ENCODE data around the gene CHPF.
A peak's percentile ranks its signal among the peaks of the same experiment; 100 is the strongest.

CHPF gene

GRCh38 chr2:219495531-219496122, 48.0 kb downstream of the CHPF start:
- peak; percentile 1 to 50 (median 20) for DNase-seq

DNA sequence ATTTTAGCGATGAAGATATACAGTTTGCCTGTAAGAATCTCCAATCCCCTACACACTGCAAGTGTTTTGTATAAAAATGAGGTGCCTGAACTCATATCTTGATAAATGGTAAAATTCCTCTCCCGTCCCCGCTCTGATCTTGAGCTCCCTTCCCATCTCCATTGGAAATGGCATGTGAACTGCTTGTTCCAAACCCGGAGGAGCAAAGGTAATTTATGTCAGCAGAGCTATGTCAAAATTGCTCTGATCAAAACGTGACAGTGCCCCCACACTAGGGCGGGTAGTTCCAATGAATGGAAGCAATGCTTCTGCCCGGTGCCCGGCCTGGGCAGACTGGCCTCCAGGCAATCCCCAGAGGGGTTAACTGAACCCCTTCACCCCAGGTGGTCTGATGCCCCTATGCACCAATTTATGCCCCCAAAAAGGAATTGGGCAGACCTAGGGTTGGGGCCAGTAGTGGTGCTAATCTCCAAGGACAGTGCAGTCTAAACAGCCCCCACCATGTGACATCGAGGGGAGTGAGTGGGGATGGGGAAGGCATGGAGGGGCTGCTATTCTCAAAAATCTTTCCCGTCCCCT, 48.6 kb downstream of the CHPF start:
- no peak for DNase-seq

- no peak for DNase-seq
These were observed 50.5 kb downstream of the CHPF start for GRCh38 chr2:219493086-219493485.

DNA sequence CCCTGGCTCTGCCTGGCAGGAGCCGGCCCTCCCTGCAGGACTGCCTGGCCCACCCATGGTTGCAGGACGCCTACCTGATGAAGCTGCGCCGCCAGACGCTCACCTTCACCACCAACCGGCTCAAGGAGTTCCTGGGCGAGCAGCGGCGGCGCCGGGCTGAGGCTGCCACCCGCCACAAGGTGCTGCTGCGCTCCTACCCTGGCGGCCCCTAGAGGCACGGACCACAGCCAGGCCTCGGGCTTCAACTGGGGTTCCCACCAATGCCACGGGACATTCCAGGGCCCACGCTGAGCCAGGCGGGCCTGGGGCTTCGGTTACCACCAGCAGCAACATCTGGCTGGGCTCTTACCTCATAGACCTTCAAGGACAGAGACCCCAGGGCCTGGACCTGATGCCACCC, 51.0 kb downstream of the CHPF start:
- no peak for DNase-seq

DNA sequence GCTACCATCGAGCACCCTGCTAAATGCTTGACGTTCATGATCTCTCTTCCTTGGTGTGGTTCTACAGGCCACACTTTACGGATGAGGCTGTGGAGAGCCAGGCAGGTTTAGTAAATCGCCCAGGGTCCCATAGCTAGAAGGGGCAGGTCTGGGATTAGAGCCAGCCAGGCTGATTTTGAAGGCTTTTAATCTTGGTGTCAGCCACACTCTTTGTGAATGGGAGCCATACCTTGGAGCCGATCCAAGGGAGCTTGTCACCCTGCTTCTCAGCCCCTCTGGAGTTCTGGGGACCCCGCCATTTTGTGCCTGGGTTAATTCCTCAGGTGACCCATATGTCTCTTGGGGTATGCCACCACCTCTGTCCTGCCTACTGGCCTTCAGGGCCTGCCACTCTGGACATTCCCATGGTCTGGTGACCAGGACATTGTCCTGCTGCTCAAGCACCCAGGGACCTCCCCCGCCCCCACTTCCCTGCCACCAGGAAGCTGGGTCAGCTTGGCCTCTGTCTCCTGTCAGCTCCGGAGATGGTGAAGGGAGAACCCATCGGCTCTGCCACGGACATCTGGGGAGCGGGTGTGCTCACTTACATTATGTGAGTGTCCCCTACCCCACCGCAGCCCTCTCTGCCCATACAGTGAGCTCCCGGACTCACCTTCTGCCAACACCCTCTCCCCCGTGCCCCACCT, 52.2 kb downstream of the CHPF start:
- no peak for DNase-seq

DNA sequence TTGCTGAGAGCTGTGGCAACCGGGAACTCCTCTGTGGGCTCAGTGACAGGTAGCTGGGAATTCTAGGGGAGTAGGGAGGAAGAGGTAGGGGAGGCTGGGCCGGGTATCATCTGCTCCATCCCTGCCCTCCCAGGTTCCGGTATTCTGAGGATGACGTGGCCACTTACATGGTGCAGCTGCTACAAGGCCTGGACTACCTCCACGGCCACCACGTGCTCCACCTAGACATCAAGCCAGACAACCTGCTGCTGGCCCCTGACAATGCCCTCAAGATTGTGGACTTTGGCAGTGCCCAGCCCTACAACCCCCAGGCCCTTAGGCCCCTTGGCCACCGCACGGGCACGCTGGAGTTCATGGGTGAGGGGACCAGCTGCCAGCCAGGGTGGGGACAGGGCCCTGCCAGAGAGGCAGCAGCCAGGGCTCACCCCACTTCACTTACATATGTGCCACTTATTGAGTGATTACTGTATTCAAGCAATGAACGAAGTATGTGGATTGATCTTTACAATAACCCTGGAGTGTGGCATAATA, 52.9 kb downstream of the CHPF start:
- no peak for DNase-seq

- DNase-seq, result no peak
These were observed 53.4 kb downstream of the CHPF start for GRCh38 chr2:219490186-219490585.

DNA sequence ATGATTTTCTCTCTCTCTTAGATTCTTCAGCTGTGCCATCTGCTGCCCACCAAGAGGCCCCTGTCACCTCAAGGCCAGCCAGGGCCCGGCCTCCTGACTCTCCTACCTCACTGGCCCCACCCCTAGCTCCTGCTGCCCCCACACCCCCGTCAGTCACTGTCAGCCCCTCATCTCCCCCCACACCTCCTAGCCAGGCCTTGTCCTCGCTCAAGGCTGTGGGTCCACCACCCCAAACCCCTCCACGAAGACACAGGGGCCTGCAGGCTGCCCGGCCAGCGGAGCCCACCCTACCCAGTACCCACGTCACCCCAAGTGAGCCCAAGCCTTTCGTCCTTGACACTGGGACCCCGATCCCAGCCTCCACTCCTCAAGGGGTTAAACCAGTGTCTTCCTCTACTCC, 54.3 kb downstream of the CHPF start:
- no peak for DNase-seq
